DMS 273 (cell line): Measurements from ENCODE around the gene CLK2.
"Not testable (repeated sequence)": the region's sequence is repeated elsewhere in the genome, so short reads cannot be mapped to it uniquely, and the experiment has no call there.

Experiments used
- DNase-seq: peaks from one replicate; lab custom pipeline; 2025; ENCODE audit not compliant: unreplicated experiment; lab: John Stamatoyannopoulos, UW

Gene CLK2

GRCh38 chr1:155214702-155215101 is 58.6 kb downstream of the CLK2 start:
- not testable (repeated sequence) for DNase-seq
